ENCODE data around the gene SPEN.
"Not testable (repeated sequence)": the region's sequence is repeated elsewhere in the genome, so short reads cannot be mapped to it uniquely, and the experiment has no call there.

SPEN gene

GRCh38 chr1:15883326-15883725 lies 35.8 kb downstream of the SPEN start:
- no peak overlapping the region for H3K4me3 ChIP-seq (ENCODE audit: low read length)
- H3K4me1 ChIP-seq (ENCODE audit: insufficient read depth, low read length), result peaks cover 20% of the 10 kb centered on the region
- H3K36me3 ChIP-seq (ENCODE audit: insufficient read depth, low read length), result peaks cover 18% of the 10 kb centered on the region
- no peaks in the 10 kb centered on the region for H3K27me3 ChIP-seq (ENCODE audit: insufficient read depth, low read length)
- no peak overlapping the region for H2AFZ ChIP-seq (ENCODE audit: low read depth, low read length)
- no peaks in the 10 kb centered on the region for H3K9me3 ChIP-seq (ENCODE audit: low read length)

DNA sequence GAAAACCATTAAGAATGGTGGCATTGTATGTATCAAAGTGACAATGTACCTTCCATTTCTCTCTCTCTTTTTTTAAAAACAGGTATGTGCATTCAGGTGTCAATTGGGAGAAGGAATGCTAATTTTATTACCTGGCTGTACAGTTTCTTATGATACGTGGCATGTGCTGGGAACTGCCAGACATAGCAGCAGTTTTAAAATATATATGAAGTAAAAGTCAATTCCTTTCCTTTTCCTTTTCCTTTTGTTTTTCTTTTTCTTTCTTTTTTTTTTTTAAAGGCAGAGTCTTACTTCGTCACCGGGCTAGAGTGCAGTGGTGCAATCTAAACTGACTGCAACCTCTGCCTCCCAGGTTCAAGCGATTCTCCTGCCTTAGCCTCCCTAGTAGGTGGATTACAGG lies 37.0 kb downstream of the SPEN start:
- Histone ChIP-seq H2AFZ (ENCODE audit: low read depth, low read length) (no peak overlapping the region), H3K9me3 (ENCODE audit: low read length) (no peaks in the 10 kb centered on the region)

DNA sequence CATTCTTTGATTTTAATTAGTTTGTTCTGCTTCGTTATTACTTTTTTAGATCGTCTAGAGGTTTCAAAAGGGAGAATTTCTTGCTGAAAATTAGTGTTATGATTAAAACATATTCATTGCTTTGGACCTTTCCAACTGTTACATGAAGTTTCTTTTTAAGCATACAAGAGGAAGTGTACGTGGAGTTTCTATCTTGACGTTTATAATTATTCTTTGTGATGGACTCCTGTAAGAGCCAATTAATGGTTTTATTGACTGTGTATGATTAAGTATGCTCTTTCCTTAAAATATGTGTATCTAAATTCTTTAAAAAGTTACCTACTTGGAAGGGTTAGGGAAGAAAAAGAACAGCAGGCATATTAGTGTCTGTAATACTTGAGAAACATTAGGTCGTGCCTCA lies 37.8 kb downstream of the SPEN start:
- Histone ChIP-seq H3K4me1 (ENCODE audit: insufficient read depth, low read length) (peaks cover 20% of the 10 kb centered on the region), H3K36me3 (ENCODE audit: insufficient read depth, low read length) (peaks cover 19% of the 10 kb centered on the region), H3K27me3 (ENCODE audit: insufficient read depth, low read length) (no peaks in the 10 kb centered on the region), H2AFZ (ENCODE audit: low read depth, low read length) (no peak overlapping the region), H3K4me3 (ENCODE audit: low read length) (no peak overlapping the region), H3K9me3 (ENCODE audit: low read length) (no peaks in the 10 kb centered on the region)

More for the DNA sequence above, 37.0 kb downstream of the SPEN start:
- H3K4me3 ChIP-seq (ENCODE audit: low read length), result no peak overlapping the region
- H3K36me3 ChIP-seq (ENCODE audit: insufficient read depth, low read length), result peaks cover 14% of the 10 kb centered on the region
- peaks cover 20% of the 10 kb centered on the region for H3K4me1 ChIP-seq (ENCODE audit: insufficient read depth, low read length)
- no peaks in the 10 kb centered on the region for H3K27me3 ChIP-seq (ENCODE audit: insufficient read depth, low read length)

DNA sequence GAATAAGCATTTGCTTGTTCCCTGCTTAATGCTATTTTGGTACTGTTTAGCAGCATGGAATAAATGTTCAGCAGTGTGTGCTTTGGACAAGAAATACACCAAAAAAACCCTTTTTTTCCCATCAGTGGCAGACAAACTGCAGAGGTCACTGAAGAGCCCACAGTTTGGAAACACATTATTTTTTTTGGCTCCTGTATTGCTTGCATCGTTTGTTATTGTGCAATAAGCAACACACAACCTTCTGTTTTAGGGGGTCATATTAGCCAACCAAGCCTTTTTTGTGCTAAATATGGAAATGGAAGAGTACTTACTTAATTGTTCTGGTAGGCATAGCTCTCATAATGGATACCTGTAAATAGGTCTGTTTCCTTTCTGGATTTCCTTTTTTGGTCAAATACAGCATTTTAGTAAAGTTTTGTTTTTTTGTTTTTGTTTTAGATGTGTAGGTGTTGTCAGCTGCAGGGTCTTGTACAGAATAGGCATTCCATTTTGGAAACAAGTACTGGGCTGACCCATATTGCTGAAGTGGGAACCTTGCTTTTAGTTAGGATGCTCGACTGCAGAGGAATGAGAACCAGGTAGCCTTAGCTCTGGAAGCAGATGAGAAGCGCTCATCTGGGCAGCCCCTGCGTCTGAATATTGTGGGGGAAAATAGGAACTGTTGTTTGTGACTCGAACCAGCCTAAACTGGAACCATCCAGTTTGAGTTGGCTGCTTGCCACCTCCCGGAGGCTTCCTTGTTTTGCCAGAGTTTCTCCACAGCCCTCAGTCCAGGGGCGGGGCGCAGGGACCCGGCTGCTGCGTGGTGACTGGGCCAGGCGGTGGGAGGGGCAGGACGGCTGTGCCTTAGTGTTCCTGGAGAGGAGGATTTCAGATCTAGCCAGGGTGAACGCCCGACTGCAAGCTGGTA lies 38.4 kb downstream of the SPEN start:
- peak overlapping the region; percentile 52 for H3K4me3 ChIP-seq (ENCODE audit: low read length)

DNA sequence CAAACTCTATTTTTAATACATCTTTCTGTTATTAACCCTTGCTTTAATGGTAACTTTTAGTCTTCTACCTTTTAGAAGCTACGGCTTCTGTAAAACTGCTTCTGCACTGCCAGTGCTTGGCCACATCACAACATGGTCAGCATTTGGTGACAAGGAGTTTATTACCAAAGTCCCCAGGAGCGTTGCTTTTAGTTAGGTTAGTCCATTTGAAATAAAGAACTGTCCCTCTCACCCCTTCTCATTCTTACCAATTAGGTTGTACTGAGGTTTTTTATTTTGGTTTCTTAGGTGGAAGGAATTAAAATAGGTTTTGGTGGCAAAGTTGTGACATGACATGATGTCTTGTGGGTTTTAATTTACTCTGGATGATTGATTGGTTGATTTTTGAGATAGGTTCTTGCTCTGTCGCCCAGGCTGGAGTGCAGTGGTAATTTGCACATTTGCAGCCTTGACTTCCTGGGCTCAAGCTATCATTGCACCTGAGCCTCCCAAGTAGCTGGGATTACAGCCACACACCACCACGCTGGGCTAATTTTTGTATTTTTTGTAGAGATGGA lies 39.2 kb downstream of the SPEN start:
- Histone ChIP-seq H3K36me3 (ENCODE audit: insufficient read depth, low read length) (peaks cover 17% of the 10 kb centered on the region), H3K9me3 (ENCODE audit: low read length) (no peaks in the 10 kb centered on the region), H2AFZ (ENCODE audit: low read depth, low read length) (no peak overlapping the region), H3K27me3 (ENCODE audit: insufficient read depth, low read length) (no peaks in the 10 kb centered on the region), H3K4me1 (ENCODE audit: insufficient read depth, low read length) (peaks cover 20% of the 10 kb centered on the region), H3K4me3 (ENCODE audit: low read length) (peak overlapping the region; percentile 52)

More for the DNA sequence above, 38.4 kb downstream of the SPEN start:
- Histone ChIP-seq H3K36me3 (ENCODE audit: insufficient read depth, low read length) (peaks cover 21% of the 10 kb centered on the region), H3K27me3 (ENCODE audit: insufficient read depth, low read length) (no peaks in the 10 kb centered on the region), H2AFZ (ENCODE audit: low read depth, low read length) (peak overlapping the region; percentile 29), H3K4me1 (ENCODE audit: insufficient read depth, low read length) (peaks cover 20% of the 10 kb centered on the region), H3K9me3 (ENCODE audit: low read length) (no peaks in the 10 kb centered on the region)

- H3K36me3 ChIP-seq (ENCODE audit: insufficient read depth, low read length), result peaks cover 23% of the 10 kb centered on the region
- H2AFZ ChIP-seq (ENCODE audit: low read depth, low read length); H3K9me3 ChIP-seq (ENCODE audit: low read length); H3K4me3 ChIP-seq (ENCODE audit: low read length); H3K27me3 ChIP-seq (ENCODE audit: insufficient read depth, low read length); H3K4me1 ChIP-seq (ENCODE audit: insufficient read depth, low read length): not testable (repeated sequence)
Observed at GRCh38 chr1:15892857-15893599, 45.5 kb downstream of the SPEN start.

DNA sequence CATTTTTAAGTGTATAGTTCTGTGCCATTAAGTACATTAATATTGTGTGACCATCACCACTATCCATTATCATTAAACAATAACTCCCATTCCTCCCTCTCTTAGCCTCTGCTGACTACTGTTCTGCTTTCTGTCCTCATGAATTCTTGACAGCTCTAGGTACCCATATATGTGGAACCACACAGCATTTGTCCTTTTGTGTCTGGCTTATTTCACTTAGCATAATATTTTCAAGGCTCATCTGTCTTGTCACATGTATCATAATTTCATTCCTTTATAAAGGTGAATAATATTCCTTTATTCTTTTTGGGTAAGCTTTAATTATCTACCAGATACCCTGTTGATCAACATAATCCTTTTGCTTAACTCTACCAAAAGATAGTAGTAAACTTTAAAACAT lies 47.7 kb downstream of the SPEN start:
- Histone ChIP-seq H3K27me3 (ENCODE audit: insufficient read depth, low read length) (no peaks in the 10 kb centered on the region), H3K4me3 (ENCODE audit: low read length) (no peak overlapping the region), H3K4me1 (ENCODE audit: insufficient read depth, low read length) (no peaks in the 10 kb centered on the region), H3K9me3 (ENCODE audit: low read length) (no peaks in the 10 kb centered on the region), H3K36me3 (ENCODE audit: insufficient read depth, low read length) (peaks cover 25% of the 10 kb centered on the region), H2AFZ (ENCODE audit: low read depth, low read length) (no peak overlapping the region)

DNA sequence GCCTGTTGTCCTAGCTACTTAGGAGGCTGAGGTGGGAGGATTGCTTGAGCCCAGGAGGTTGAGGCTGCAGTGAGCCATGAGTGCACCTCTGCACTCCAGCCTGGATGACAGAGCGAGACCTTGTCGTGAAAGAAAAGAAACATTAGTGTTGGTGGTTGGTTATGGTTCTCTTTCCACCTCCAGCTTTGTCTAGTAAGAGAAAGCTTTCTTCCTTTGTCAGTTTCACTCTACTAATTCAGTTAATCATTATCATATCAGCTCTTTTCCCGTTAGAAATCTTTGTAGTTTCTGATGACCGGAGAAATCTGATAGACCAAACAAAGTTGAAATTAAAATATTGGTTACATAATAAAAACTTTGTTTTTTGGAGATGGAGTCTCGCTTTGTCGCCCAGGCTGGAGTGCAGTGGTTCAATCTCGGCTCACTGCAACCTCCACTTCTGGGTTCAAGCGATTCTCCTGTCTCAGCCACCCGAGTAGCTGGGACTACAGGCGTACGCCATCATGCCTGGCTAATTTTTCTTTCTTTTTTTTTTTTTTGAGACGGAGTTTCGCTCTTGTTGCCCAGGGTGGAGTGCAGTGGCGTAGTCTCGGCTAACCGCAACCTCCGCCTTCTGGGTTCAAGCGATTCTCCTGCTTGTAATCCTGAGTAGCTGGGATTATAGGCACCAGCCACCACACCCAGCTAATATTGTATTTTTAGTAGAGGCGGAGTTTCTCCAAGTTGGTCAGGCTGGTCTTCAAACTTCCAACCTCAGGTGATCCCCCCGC lies 49.5 kb downstream of the SPEN start:
- H3K4me1 ChIP-seq (ENCODE audit: insufficient read depth, low read length); H3K4me3 ChIP-seq (ENCODE audit: low read length); H3K9me3 ChIP-seq (ENCODE audit: low read length); H3K27me3 ChIP-seq (ENCODE audit: insufficient read depth, low read length); H2AFZ ChIP-seq (ENCODE audit: low read depth, low read length): not testable (repeated sequence)
- H3K36me3 ChIP-seq (ENCODE audit: insufficient read depth, low read length), result peaks cover 22% of the 10 kb centered on the region

DNA sequence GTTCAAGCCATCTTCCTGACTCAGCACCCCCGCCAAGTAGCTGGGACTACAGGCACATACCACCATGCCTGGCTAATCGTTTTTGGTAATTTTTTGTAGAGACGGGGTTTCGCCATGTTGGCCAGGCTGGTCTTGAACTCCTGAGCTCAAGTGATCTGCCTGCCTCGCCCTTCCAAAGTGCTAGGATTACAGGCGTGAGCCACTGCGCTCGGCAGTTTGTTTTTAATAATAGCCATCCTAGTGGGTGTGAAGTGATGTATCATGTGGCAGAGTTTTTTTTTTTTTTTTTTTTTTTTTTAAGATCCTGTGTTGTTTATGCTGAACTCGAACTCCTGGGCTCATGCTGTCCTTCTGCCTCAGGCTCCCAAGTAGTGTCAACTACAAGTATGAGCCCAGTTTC lies 51.8 kb downstream of the SPEN start:
- Histone ChIP-seq H3K9me3 (ENCODE audit: low read length) (no peaks in the 10 kb centered on the region), H3K4me1 (ENCODE audit: insufficient read depth, low read length) (no peaks in the 10 kb centered on the region), H3K27me3 (ENCODE audit: insufficient read depth, low read length) (no peaks in the 10 kb centered on the region), H3K4me3 (ENCODE audit: low read length) (no peak overlapping the region), H3K36me3 (ENCODE audit: insufficient read depth, low read length) (peaks cover 22% of the 10 kb centered on the region), H2AFZ (ENCODE audit: low read depth, low read length) (no peak overlapping the region)

- Histone ChIP-seq H3K4me3 (ENCODE audit: low read length) (no peak overlapping the region), H3K4me1 (ENCODE audit: insufficient read depth, low read length) (no peaks in the 10 kb centered on the region), H2AFZ (ENCODE audit: low read depth, low read length) (no peak overlapping the region), H3K27me3 (ENCODE audit: insufficient read depth, low read length) (no peaks in the 10 kb centered on the region), H3K9me3 (ENCODE audit: low read length) (no peaks in the 10 kb centered on the region), H3K36me3 (ENCODE audit: insufficient read depth, low read length) (peaks cover 21% of the 10 kb centered on the region)
Observed at GRCh38 chr1:15900662-15901279, 53.3 kb downstream of the SPEN start.

DNA sequence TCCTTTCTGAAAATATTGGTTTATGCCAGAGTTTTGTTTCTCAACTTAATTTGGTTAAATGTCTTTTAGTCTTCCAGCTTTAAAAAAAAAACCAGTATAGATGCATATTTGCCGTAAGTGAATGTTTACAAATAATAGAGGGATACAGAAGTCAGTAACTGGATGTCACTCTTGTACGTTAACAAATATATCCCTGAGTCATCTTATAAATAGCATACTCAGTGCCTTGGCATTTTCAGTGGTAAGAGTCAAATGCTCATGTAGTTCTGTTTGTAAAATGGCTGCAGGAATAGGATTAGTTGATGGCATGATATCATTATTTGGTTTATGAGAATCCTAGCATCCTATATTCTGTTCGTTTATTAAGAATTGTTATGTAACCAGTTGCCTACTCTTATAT lies 55.4 kb downstream of the SPEN start:
- H3K4me1 ChIP-seq (ENCODE audit: insufficient read depth, low read length), result no peaks in the 10 kb centered on the region
- H3K27me3 ChIP-seq (ENCODE audit: insufficient read depth, low read length), result no peaks in the 10 kb centered on the region
- peaks cover 19% of the 10 kb centered on the region for H3K36me3 ChIP-seq (ENCODE audit: insufficient read depth, low read length)
- H3K4me3 ChIP-seq (ENCODE audit: low read length), result no peak overlapping the region
- no peaks in the 10 kb centered on the region for H3K9me3 ChIP-seq (ENCODE audit: low read length)
- no peak overlapping the region for H2AFZ ChIP-seq (ENCODE audit: low read depth, low read length)

DNA sequence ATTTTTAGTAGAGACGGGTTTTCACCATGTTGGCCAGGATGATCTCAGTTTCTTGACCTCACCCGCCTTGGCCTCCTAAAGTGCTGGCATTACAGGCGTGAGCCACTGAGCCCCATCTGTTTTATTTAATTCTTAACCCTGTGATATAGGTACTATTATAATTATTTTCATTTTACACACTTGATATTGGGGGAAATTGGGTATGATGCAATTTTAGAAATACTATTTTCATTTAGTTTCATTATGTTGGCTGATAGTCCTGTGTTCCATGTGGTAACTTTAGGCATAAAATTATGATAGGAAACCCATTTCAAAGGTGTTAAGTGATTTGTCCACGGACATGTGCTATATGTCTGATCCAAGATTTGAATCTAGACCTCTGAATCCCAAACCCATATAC lies 61.1 kb downstream of the SPEN start:
- no peaks in the 10 kb centered on the region for H3K27me3 ChIP-seq (ENCODE audit: insufficient read depth, low read length)
- no peaks in the 10 kb centered on the region for H3K4me1 ChIP-seq (ENCODE audit: insufficient read depth, low read length)
- peaks cover 45% of the 10 kb centered on the region for H3K36me3 ChIP-seq (ENCODE audit: insufficient read depth, low read length)
- H3K4me3 ChIP-seq (ENCODE audit: low read length), result no peak overlapping the region
- H3K9me3 ChIP-seq (ENCODE audit: low read length), result no peaks in the 10 kb centered on the region
- H2AFZ ChIP-seq (ENCODE audit: low read depth, low read length), result no peak overlapping the region
